SU-DHL-6 (cell line): ENCODE measurements around the gene GAPDHS.

Experiments
- H2AFZ ChIP-seq: fragments of 200-600 bp; sonication (generic); 2 replicates; pipeline ENCODE4 v1.6.1; 2014; ENCODE audit warnings: low read depth, mild to moderate bottlenecking, moderate library complexity, mixed read lengths, antibody characterized with exemption, low read length; ENCODE audit not compliant: severe bottlenecking
- H3F3A ChIP-seq: fragments of 200-600 bp; shearing (Covaris generic); 2 replicates; pipeline ENCODE4 v1.6.0; 2016; ENCODE audit warnings: antibody characterized with exemption, mild to moderate bottlenecking; ENCODE audit not compliant: insufficient read depth
- H3K27ac ChIP-seq: fragments of 200-600 bp; sonication (generic); 2 replicates; pipeline ENCODE4 v1.5.1; 2016; ENCODE audit warnings: low read depth, mild to moderate bottlenecking, low read length, moderate library complexity, mixed read lengths
- H3K27me3 ChIP-seq: fragments of 200-600 bp; sonication (generic), shearing (Covaris generic); 2 replicates; pipeline ENCODE4 v1.6.0; 2014; ENCODE audit warnings: mild to moderate bottlenecking, low read length
- H3K36me3 ChIP-seq: fragments of 200-600 bp; sonication (generic); 2 replicates; pipeline ENCODE4 v1.6.1; 2014; ENCODE audit warnings: mild to moderate bottlenecking, low read length, mixed read lengths
- H3K4me2 ChIP-seq: fragments of 300-600, 200-600 bp; shearing (Covaris generic), sonication (generic); 2 replicates; pipeline ENCODE4 v1.6.0; 2014; ENCODE audit warnings: low read length, low read depth, mild to moderate bottlenecking; ENCODE audit not compliant: poor library complexity, severe bottlenecking
- H3K4me3 ChIP-seq: fragments of 200-600 bp; sonication (generic); 2 replicates; pipeline ENCODE4 v1.5.1; 2014; ENCODE audit warnings: antibody characterized with exemption, low read length, mild to moderate bottlenecking, mixed read lengths; ENCODE audit not compliant: insufficient read depth, poor library complexity, severe bottlenecking
- H3K79me2 ChIP-seq: fragments of 200-600 bp; sonication (generic); 2 replicates; pipeline ENCODE4 v1.6.1; 2014; ENCODE audit warnings: mild to moderate bottlenecking, low read length, moderate library complexity; ENCODE audit not compliant: insufficient read depth
- H3K9ac ChIP-seq: fragments of 200-600 bp; sonication (generic); 2 replicates; pipeline ENCODE4 v1.7.0; 2014; ENCODE audit warnings: mild to moderate bottlenecking, low read length
- H3K9me2 ChIP-seq: fragments of 200-600 bp; sonication (generic); replicated peaks from 2 replicates; pipeline ENCODE4 v1.6.1; 2014; ENCODE audit warnings: low read length; ENCODE audit not compliant: insufficient read depth
- H3K9me3 ChIP-seq: fragments of 200-600 bp; sonication (generic); 2 replicates; pipeline ENCODE4 v1.6.1; 2014; ENCODE audit warnings: low read length, mixed read lengths; ENCODE audit not compliant: insufficient read depth
- H4K20me1 ChIP-seq: fragments of 200-600 bp; sonication (generic); 2 replicates; pipeline ENCODE4 v1.6.1; 2014; ENCODE audit warnings: low read depth, mild to moderate bottlenecking, antibody characterized with exemption, low read length, moderate library complexity, mixed read lengths
- EZH2phosphoT487 ChIP-seq: fragments of 200-600 bp; sonication (generic), shearing (Covaris generic); conservative IDR thresholded peaks from 2 replicates; pipeline ENCODE4 v1.6.1; 2018; ENCODE audit warnings: mild to moderate bottlenecking, antibody characterized with exemption, low read length, moderate library complexity, mixed read lengths
- TF ChIP-seq, protein P1 (sequence below): fragments of 200-600 bp; sonication (generic); IDR thresholded peaks from one replicate; pipeline ENCODE4 v1.5.1; 2017; ENCODE audit warnings: antibody characterized with exemption, mild to moderate bottlenecking, low read length, moderate library complexity; ENCODE audit not compliant: insufficient read depth, poor library complexity, severe bottlenecking

GAPDHS gene

DNA sequence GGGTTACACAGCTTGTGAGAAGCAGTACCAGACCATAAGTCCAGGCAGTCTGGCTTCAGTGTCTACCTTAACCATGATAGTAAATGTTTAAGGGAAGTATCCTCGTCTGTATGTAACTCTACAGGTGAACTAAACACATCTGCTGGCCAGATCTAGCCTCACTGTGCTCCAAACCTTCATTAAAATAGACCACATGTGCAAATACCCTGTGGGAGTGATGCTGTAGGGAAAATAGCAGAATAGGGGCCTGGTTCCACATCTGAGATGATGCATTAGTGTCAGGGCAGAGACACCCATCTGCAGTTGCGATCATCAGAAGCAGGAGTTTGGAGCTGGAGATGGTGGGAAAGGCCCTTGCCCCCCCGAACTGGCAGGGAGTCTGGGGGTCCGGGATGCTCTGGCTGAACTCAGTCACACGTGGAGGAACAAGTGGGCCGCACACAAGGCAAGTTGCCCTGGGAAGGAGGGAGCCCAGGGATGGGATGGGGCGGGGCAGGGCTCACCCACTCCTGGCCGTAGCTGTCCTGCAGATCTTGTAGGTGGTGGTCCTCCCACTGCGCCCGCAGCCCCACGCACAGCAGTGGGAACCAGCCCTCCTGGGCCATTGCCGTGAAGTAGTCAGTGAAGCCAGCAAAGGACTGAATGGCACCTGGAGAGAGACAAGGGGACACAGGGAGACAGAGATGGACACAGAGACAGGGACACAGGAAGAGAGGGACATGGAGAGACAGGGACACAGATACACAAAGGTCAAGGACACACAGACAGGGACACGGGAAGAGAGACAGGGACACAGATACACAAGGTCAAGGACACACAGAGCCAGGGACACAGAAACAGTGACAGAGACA is 19.5 kb downstream of the GAPDHS start:
- Histone ChIP-seq H3K9me3 (no peaks in the 10 kb centered on the region), H3K36me3 (no peaks in the 10 kb centered on the region), H3K9ac (no peak overlapping the region), H3K79me2 (no peaks in the 10 kb centered on the region), H3K9me2 (no peaks in the 10 kb centered on the region), H3F3A (no peaks in the 10 kb centered on the region), H3K27me3 (no peaks in the 10 kb centered on the region), H3K4me3 (no peak overlapping the region), H3K27ac (no peak overlapping the region), H3K4me2 (no peak overlapping the region), H4K20me1 (no peaks in the 10 kb centered on the region), H2AFZ (no peak overlapping the region)
- no peak for TF ChIP-seq EZH2phosphoT487
- TF ChIP-seq, protein P1, sequence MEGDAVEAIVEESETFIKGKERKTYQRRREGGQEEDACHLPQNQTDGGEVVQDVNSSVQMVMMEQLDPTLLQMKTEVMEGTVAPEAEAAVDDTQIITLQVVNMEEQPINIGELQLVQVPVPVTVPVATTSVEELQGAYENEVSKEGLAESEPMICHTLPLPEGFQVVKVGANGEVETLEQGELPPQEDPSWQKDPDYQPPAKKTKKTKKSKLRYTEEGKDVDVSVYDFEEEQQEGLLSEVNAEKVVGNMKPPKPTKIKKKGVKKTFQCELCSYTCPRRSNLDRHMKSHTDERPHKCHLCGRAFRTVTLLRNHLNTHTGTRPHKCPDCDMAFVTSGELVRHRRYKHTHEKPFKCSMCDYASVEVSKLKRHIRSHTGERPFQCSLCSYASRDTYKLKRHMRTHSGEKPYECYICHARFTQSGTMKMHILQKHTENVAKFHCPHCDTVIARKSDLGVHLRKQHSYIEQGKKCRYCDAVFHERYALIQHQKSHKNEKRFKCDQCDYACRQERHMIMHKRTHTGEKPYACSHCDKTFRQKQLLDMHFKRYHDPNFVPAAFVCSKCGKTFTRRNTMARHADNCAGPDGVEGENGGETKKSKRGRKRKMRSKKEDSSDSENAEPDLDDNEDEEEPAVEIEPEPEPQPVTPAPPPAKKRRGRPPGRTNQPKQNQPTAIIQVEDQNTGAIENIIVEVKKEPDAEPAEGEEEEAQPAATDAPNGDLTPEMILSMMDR = no peak

DNA sequence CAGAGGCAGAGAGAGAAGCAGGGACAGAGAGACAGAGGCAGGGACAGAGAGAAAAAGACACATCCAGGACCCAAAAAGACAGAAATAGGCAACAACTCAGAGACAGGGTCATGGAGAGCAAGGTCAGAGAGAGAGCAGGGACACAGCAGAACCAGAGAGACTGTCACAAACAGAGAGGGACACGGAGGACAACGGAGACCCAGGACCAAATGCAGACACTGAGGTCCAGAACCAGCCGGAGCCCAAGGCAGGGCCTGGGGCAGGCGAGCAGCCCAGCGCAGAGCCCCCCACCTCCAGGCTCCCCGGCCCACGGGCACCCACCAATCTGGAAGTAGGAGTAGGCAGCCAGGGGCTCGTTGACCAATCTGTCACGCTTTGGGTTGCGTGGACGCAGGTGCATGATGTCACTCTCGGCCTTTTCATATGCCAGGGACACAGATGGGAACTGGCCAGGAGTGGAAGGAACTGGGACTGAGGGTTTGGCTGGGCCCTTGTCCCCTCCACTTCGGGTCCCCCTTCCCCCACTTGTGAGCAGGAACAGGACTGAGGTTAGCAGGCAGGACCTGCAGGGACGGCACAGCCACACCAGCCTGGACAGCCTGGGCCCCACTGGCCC is 20.2 kb downstream of the GAPDHS start:
- Histone ChIP-seq H3K4me2 (no peak overlapping the region), H3K27me3 (no peaks in the 10 kb centered on the region), H3K79me2 (no peaks in the 10 kb centered on the region), H2AFZ (no peak overlapping the region), H3K9ac (no peak overlapping the region), H3K27ac (no peak overlapping the region), H3K9me3 (no peaks in the 10 kb centered on the region), H3F3A (no peaks in the 10 kb centered on the region), H4K20me1 (no peaks in the 10 kb centered on the region), H3K36me3 (no peaks in the 10 kb centered on the region), H3K9me2 (no peaks in the 10 kb centered on the region), H3K4me3 (no peak overlapping the region)
- TF ChIP-seq, protein P1 = no peak
- TF ChIP-seq EZH2phosphoT487 = no peak

DNA sequence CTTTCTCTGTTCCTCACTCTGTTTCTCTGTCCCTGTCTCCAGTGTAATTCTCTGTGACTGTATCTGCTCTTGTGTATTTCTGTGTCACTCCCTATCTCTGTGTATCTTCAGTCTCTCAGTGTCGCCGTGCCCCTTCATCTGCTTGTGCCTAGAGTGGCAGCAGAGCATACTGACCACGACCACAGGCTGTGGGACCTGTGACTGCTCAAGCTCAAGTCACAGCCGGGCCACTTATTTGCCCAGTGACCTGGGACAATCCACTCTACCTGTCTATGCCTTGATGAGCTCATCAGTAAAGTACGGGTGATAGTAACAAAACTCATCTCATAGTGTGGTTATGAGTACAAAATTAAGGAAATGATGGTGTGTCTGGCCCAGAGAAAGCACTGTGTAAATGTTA is 20.8 kb downstream of the GAPDHS start:
- no peak for TF ChIP-seq EZH2phosphoT487
- TF ChIP-seq, protein P1 = no peak
- H3K4me3 ChIP-seq = no peak overlapping the region
- H3K27ac ChIP-seq = no peak overlapping the region
- H2AFZ ChIP-seq = no peak overlapping the region
- no peaks in the 10 kb centered on the region for H3F3A ChIP-seq
- no peaks in the 10 kb centered on the region for H3K27me3 ChIP-seq
- H3K9ac ChIP-seq = no peak overlapping the region
- no peak overlapping the region for H3K4me2 ChIP-seq
- no peaks in the 10 kb centered on the region for H3K36me3 ChIP-seq
- H3K9me2 ChIP-seq = no peaks in the 10 kb centered on the region
- H4K20me1 ChIP-seq = no peaks in the 10 kb centered on the region
- H3K9me3 ChIP-seq = no peaks in the 10 kb centered on the region
- H3K79me2 ChIP-seq = no peaks in the 10 kb centered on the region
